GM18520 (cell line): ENCODE measurements around the gene EIF4EBP2.

Experiments used
- ATAC-seq: cut with Tn5 transposase; IDR thresholded peaks from one replicate; pipeline ENCODE4 v1.9.1; 2021; ENCODE audit not compliant: unreplicated experiment

The EIF4EBP2 gene

DNA sequence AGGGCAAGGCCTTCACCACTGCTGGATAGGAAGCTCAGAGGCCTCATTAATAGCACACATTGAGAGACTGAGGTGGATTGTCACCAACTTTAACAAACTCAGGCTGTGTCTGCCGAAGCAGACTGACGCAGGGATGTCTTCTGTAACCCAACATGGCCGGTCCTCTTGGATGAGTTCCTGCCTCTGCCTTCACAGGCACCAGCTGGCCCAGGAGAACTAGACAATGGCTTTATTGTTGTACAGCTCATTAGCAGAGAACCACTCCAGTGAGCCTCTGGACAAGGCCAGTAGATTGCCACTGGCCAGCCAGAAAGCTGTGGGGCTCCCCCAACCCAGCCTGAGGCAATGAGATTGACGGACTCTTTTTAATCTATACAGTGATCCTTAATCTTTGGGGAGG, 28.2 kb downstream of the EIF4EBP2 start:
- no peak for ATAC-seq

DNA sequence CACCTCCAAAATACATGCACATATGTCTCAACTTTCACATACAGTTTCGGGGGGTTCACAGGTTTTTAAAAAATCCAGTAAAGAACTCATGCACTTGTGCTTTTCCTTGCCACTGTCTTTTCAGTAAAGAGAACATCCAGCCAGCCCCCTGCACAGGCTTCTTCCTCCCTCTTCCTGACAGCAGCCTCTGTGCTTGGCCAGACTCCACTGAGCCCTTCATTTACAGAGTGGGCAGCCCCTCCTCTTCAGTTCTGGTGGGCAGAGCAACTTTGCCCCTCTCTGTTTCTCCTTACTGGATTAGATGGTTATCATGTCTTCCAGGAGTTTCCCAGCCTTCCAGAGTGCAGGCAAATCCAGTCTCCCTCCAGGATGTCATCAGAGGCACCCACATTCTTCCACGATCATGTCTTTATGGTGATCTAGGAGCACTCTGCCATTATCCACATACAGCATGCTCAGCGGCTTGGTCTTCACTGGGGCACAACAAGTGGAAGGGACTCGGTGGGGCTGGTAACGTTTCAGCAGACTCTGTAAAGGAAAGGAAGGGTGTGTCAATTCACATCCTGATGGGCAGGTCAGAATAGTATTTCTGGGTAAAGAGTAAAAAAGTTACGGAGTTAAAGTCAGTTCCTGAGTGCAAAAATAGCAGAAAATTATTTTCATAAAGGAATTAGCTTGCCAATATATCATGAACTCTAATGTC, 28.8 kb downstream of the EIF4EBP2 start:
- ATAC-seq, result no peak

DNA sequence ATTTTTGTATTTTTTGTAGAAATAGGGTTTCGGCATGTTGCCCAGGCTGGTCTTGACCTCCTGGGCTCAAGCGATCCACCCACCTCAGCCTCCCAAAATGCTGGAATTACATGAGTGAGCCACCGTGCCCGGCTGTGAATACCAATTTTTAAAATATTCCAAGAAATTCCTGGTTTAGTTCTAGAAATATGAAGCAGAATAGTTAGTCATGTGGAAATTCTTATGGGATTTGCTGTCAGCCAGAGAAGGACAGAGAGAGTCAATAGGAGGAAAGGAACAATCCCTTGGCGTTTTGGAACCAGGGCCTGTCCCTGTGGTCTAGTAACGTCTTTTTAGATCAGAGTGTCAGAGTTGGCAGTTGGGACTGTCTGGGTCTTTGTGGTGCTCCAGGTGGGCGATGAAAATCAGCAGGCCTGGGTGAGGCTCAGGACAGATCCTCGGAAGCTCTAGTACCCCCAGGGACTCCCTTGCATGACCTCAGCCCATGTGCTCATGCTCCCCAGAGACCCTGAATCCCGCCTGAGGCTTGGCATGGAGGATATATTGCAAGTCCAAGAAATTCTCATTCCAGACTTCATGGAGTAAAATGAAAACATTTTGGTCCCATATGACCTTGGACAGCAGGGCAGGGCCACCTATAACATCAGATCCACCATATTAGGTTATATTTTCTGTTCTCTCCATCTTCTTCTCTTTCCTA, 29.8 kb downstream of the EIF4EBP2 start:
- ATAC-seq, result no peak

DNA sequence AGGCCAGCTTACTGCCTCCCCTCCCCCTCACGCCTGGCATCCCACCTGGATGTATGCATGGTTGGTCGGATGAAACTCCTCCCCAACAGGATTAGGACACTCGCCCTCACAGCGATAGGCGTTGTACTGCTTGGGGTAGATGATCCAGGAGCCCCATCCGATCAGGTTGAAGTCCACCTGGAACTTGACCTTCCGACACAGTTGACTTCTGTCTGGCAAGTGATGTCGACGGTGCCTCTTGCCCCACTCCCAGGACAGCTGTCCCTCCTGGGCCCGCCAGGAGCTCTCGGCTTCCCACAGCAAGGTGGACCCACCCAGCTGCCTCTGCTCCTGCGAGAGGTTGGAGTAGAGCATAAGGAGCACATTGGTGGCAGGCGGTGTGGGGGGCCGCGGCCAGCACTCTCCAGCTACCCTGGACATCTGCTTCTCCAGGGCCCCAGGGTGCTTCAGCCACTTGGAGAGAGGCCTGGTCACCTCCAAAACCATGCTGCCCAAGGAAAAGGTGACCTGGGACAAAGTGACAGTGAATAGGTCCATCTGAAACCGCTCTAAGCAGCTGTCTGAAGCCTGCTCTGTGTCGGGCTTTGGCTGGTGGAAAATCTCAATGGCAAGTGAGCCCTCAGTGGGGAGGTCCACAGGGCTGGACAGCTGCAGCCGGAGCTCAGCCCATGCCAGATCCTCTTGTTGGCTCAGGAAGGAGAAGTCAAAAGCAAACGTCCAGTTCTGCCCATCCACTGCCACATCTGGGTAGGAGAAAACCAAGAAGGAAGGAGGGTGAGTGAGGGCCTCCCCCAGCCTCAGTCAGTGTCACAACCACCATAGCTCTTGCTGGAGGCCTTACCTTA, 31.5 kb downstream of the EIF4EBP2 start:
- no peak for ATAC-seq

DNA sequence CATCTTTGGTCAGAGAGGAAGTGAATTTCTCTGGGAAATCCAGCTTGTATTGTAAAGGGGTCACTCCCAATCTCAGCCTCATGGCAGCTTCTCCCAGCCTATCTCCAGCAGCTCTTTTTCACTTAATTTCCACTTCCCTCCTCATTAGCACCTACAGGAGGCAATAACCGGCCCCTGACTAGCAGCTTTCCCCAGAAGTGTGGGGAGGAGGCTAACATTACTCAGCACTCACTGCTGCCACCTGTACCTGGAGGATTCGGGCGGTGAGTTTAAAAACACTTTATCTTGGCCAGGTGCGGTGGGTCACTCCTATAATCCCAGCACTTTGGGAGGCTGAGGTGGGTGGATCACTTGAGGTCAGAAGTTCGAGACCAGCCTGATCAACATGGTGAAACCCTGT, 33.8 kb downstream of the EIF4EBP2 start:
- ATAC-seq, result no peak

DNA sequence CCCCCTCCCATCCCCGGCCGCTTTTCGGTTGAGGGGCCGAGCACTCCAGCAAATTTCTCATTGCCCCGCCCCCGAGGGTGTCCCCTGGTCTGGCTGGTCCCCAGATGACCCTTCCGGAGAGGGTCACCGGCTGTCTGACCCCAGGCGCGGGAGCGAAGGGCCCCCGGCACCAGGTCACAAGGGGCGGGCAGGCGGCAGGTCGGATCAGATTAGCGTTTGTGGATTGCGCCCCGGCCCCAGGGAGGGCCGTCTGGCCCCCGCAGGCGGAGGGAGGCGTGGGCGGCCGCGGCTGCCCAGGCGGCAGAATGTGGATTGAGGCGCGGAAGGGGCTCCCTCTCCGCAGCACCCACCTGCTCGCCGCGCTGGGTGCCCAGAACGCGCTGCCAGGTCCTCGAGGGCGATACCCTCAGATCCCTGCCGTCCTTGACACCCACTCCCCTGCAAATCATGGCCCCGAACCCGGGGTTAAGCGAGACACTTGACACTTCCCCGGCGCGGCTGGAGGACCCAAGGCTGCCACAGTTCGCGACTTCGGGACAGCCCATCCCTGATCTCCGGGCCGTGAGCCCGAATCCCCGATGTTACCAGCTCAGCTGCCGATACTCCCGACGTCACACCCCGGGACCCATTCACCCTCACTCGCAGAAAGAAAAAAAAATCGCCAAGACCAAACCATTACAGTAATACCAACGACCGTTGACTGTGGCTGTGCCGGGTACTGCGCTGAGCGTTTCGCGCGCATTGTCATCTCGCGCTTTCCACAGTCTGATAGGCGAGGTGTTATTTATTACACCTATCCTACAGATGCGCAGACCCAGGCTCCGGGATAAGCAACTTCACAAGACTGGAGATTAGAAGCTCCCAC, 36.6 kb downstream of the EIF4EBP2 start:
- ATAC-seq, result no peak

DNA sequence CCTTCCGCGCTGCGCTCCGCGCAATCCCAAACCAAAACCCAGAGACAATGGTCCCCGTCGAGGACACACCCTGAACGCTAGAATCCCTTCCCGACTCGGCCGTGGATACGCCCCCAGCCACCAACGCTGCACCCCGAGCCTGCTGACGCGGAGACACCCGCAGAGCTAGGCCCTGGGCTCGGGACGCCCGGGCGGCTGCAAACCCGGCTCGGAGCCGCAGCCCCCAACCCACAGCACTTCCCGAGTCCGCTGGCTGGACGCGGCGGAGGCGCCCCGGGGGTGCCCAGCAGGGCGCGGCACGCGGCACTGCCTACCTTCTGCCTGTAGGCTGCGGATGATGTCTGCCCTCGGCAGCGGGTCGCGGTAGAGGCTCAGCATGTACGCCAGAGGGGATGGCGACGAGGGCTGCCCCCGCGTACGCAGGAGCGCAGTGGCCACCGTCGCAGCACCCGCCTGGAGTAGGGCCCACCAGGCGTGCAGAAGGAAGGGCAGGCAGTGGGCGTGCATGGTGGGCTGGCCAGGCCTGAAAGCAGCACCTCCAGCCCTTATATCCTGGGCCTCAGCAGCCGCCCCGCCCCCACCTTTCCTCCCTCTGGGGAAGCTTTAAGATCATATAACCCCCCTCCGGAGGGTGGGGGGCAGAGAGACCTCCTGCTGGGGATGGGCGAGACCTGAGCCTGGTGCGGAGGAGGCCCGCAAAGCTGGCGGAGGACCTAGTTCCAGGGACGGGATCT, 37.4 kb downstream of the EIF4EBP2 start, which contains the start of gene NODAL:
Gene NODAL (minus strand): TSS at position 521 of the 734 bp plus-strand sequence. CDS start 14 bp downstream, at position 507.
- ATAC-seq, result no peak

DNA sequence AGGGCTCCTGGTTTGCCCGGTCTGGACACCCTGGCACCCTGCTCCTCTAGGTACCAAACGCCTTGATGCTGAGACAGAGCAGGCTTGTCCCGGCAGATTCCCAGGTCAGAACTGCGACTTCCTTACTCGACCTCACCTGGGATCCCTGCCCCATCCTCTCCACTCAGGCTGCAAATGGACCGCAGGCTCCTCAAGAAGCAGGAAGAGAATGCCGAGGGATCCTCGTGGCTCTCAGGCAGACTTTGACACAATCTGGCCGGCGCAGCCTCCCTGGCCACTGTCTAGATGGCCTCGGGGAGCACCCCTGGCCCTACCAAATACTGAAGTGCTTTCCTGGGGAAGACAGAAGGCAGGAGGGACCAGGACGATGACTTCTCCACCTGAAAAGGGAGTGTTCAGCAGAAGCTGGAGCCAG, 38.0 kb downstream of the EIF4EBP2 start:
- ATAC-seq, result no peak

DNA sequence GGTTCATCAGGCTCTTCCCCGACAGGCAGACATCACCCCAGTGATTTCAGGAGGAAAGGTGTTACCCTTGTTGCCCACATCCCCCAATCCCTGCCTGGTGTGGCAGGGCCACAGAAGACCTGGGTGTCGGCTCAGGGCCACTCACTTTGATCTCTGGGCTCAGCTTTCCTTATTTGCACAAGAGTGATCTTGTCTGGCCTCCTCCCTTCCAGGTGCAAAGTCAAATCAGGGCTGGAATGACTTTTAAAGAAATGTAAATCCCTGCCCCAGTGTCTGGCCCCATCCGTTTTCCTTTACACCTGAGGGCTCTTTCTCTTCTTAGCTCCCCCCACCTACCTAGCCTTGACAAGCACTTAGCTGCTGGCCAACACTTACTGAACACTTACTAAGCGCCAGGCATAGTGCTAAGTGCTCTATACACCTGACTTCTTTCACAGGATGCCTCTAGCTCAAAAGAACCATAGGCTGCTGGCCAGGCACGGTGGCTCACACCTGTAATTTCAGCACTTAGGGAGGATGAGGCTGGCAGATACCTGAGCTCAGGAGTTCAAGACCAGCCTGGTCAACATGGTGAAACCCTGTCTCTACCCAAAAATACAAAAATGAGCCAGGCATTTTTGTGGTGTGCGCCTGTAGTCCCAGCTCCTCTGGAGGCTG, 38.5 kb downstream of the EIF4EBP2 start:
- no peak for ATAC-seq

DNA sequence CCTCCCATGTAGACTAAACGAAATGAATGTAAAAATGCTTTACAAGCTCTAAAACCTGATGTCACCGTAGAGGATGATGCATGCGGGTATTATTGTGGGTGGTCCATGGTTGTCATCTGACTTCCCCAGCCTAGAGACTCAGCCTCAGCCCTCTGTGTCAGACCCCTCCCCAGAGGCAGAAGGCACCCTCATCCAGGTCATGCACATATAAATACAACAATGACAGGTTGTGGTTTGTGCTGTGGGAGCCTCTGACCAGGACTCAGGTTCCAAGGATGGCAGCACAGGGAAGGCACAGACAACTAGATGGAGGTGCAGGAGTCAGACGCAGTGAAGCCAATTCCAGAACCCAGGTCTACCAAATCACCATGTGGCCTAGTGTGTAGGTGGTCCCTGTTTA, 40.8 kb downstream of the EIF4EBP2 start:
- no peak for ATAC-seq

DNA sequence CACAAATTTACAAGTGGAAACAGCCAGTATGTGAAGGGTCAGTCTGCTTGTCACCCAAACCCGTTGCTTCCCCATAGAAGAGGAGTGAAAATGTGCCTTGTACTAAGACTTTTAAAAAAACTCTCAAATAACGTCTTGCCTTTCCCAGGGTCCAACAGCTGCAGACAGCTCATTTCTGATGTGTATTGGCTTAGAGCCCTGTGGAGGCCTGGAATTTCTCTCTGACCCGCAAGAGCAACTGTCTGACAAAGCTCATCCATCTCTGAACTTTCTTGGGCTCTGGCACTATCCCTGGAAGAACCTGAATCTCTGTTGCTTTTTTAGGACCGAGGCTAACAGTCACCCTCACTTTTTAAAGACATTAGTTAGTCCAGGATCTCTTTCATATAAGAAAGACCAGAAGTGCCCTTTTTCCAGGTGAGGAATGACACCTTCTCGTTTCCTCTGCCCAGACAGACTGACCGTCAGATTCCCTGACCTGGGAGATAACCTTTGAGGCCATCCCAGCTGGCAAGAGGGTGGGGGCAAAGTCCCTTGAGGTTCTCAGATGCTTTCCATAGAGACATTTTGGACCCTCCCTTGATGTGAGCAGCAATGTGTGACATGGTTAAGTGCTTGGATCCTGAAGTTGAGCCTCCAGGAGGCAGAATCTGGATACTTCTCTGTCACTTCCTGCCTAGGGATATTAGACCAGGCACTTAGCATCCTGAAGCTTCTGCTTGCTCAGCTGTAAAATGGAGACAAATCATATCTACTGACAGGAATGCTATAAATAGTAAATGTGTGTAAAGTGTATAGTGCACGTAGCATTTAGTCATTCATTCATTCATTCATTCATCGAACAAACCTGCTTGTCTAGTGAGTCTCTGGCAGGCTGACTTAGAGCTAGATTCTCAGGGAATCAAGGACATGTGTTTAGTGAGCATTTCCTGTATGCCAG, 42.0 kb downstream of the EIF4EBP2 start:
- ATAC-seq, result no peak

DNA sequence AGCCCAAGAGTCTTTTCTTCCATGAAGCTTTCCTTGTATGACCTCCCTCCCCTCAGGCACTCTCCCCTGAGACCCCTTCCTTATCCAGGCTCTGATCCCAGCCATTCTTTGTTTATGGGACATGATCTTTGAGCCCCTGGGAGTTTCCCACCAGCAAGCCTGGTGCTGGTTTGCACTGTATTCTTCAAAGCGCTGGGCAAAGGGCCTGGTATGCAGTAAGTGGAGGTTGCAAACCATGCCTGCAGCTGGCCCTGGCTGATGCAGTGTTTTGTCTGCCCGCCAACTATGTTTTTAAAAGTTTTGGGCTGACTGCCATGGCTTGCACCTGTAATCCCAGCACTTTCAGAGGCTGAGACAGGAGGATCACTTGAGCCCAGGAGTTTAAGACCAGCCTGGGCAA, 44.3 kb downstream of the EIF4EBP2 start:
- no peak for ATAC-seq

DNA sequence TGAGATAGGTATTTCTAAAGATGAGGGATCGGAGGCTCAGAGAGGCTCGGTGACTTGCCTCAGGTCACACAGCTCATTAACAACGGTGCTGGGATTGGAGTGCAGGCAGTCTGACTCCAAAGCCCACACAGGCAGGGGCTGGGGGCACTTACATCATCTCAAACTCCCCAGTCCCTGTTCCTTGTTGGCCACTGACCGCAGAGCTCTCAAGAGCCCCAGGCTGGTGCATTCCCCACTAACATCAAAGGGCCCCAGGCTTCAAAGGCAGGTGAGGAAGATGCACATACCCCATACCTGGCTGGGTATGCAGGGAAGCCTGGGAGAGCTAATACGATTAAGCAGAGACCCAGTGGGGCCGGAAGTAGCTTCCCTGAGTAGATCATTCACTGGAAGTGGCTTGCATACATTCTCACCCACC, 51.3 kb downstream of the EIF4EBP2 start:
- no peak for ATAC-seq

DNA sequence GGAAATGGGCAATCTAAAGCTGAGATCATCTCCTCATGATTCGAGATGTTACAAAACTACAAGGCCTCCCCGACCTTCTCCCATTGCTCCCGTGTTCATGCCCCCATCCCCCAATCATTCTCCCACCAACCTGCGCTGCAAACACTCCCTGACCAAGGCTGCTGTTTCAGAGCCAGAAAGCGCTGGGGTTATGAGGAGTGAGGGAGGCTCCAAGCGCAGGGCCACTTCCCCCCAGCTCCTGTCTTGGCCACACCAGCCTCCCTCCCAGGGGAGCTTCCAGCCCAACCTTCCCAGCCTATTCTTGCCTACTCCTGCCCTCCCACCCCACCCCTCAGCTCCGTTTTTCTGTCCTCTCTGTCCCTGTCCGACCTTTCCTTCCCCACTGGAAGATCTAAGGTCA, 52.2 kb downstream of the EIF4EBP2 start:
- ATAC-seq, result no peak

DNA sequence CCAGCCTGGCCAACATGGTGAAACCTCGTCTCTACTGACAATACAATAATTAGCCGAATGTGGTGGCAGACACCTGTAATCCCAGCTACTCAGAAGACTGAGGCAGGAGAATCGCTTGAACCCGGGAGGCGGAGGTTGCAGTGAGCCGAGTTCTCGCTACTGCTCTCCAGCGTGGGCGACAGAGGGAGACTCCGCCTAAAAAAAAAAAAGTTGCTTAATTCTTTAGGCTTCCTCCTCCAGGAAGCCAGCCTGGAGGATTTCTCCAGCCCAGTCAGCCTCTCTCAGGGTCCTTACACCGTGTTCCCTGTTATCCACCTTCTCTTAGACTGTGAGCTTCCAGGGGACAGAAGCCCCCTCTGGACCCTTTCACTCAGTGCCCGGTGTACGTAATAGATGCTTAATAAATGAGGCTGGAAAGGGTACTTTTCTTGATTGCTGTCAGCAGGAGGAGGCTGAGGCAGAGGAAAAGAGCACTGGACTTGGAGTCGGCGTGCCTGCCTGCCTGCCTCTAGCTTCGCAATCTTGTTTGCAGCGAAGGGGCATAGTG, 53.9 kb downstream of the EIF4EBP2 start:
- ATAC-seq, result no peak

DNA sequence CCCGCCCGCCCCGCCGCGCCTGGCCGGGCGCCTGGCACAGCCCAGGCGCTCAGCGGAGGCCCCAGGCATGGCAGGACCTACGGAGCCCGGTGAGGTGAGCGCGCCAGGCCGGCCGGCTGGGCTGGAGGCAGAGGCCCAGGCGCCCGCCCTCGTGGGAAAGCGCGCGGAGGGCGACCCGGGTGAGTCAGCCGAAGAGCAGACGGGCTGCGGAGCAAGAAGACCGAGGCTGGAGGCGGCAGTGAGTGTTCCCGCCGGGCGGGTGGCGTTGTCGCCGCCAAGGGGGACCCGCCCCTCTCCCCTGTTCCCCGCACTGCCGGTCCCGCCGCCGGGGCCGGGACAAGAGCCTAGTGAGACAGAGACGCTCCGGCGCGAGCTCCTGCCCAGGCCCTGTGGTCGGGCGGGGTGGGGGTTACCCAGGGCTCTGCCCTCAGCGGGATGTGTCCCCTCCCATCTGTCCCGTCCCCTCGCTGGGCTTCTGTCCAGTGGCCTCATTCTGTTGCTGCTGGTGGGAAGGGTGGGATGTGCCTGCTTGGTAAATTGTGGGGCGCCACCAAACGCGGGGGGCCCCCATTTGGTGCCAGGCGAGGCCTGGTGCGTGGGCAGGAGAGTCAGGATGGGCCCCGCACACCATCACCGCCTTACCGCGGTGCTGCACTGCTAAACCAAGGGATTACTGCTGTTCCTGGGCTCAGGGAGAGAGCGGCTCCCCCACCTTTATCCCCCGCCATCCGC, 54.5 kb downstream of the EIF4EBP2 start:
- no peak for ATAC-seq

DNA sequence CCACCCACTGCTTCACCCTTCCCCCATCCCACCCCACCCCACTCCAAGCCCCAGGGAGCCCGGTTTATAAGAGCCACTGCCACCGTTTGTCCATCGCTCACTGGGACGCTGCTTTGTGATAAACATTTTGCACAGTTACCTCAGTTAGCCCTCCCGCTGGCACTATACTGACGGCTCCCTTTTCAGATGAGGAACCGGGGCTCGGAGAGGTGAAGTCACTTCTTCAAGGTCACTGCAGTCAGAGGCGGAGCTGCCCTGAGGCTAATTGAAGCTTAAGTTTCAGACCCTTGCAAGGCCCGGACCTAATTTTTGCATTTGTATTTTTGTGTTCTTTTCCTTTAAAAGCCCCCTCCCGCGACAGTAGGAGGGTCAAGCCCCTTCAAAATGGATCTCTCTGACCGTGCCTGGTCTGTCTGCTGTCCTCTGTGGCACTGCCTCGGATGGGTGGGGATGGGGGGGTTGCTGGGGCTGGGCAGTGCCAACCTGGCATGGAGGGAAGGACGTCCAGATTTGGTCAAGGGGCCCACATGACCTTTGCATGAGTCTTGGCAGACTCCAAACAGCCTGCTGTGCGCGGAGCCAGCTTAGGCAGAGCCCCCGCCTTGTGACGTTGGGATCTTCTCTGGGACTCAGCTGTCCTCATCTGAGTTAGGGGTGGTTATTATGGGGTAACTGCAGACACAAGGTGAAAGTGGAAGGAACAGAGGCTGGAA, 55.3 kb downstream of the EIF4EBP2 start:
- ATAC-seq, result no peak
